Smooth muscle cell (in vitro differentiated cells): ENCODE results near the gene GAB2. TPM values are rescaled to one million over a fixed set of nuclear protein-coding genes. Genes with fewer than 3 reads are reported as not detected.

ENCODE experiments used
- DNase-seq: peaks from one replicate; lab custom pipeline; 2025; ENCODE audit not compliant: unreplicated experiment; lab: John Stamatoyannopoulos, UW
- H2AFZ ChIP-seq: fragments of 200-600 bp; sonication (generic); 2 replicates; pipeline ENCODE4 v1.6.0; 2016; ENCODE audit warnings: antibody characterized with exemption, low read depth, mild to moderate bottlenecking
- H3F3A ChIP-seq: fragments of 200-600 bp; sonication (generic); 2 replicates; pipeline ENCODE4 v1.6.0; 2017; ENCODE audit warnings: antibody characterized with exemption, low read depth
- H3K27ac ChIP-seq: fragments of 200-600 bp; sonication (generic); 2 replicates; pipeline ENCODE4 v1.5.1; 2016; ENCODE audit warnings: low read depth, mild to moderate bottlenecking
- H3K27me3 ChIP-seq: fragments of 200-600 bp; sonication (generic); 2 replicates; pipeline ENCODE4 v1.6.1; 2016; ENCODE audit warnings: low read depth, mild to moderate bottlenecking
- H3K36me3 ChIP-seq: fragments of 200-600 bp; sonication (generic); 2 replicates; pipeline ENCODE4 v1.5.1; 2016; ENCODE audit warnings: low read depth
- H3K4me1 ChIP-seq: fragments of 200-600 bp; sonication (generic); 2 replicates; pipeline ENCODE4 v1.5.1; 2016; ENCODE audit warnings: low read depth
- H3K4me2 ChIP-seq: fragments of 200-600 bp; sonication (generic); 2 replicates; pipeline ENCODE4 v1.6.0; 2016; ENCODE audit warnings: mild to moderate bottlenecking
- H3K4me3 ChIP-seq: fragments of 200-600 bp; sonication (generic); 2 replicates; pipeline ENCODE4 v1.5.1; 2016; ENCODE audit warnings: mild to moderate bottlenecking
- H3K79me2 ChIP-seq: fragments of 200-600 bp; sonication (generic); 2 replicates; pipeline ENCODE4 v1.6.0; 2016; ENCODE audit warnings: low read depth, mild to moderate bottlenecking
- H3K9ac ChIP-seq: fragments of 200-600 bp; sonication (generic); 2 replicates; pipeline ENCODE4 v1.6.0; 2016; ENCODE audit warnings: low read depth
- H3K9me3 ChIP-seq: fragments of 200-600 bp; sonication (generic); replicated peaks from 2 replicates; pipeline ENCODE4 v1.5.1; 2016; ENCODE audit warnings: low read depth
- H4K20me1 ChIP-seq: fragments of 200-600 bp; sonication (generic); 2 replicates; pipeline ENCODE4 v1.6.0; 2016; ENCODE audit warnings: low read depth
- WGBS: methylation state at CpG from one replicate; pipeline ENCODE4 v1.1.7; 2016; ENCODE audit warnings: low lambda C conversion rate; 5-methylcytosine and 5-hydroxymethylcytosine counted together
- polyA plus RNA-seq: library from polyadenylated mRNA; unstranded; fragments of >200 nt; fragmentation: Nextera tagmentation; extraction: Ambion mirVana; gene quantifications from 2 replicates; pipeline ENCODE4 v1.2.1, GENCODE V29; 2016
- total RNA-seq: library from RNA; depleted of rRNA; stranded (reverse); fragments of >200 nt; gene quantifications from 2 replicates; pipeline ENCODE4 v1.2.3, GENCODE V29; 2014
- TF ChIP-seq, protein P1 (sequence below): fragments of 200-600 bp; sonication (generic); IDR thresholded peaks from 2 replicates; pipeline ENCODE4 v1.5.1; 2017; ENCODE audit warnings: borderline replicate concordance, mild to moderate bottlenecking, antibody characterized with exemption; ENCODE audit not compliant: insufficient read depth, poor library complexity, severe bottlenecking

The GAB2 gene
- total and polyA plus RNA-seq, 2 experiments from 2014 or later: 4.2 to 9.7 TPM

DNA sequence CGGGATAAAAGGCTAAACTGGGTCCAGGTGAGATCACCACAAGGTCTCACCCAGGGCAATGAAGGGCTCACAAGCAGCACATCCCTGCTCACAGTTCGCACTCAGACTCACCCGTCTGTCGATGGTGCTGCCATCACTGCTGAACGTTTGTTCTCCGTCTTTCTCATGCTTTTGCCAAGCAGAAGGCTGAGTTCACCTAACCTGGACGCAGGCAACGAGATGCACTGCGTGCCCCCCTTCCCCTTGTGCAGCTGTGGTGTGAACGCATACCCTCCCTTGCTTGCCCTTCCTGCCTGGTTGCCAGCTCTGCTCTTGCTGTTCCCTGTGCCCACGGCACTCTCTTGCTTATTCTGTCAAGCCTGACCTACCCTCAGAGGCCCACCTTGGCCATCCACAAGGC lies 247.2 kb downstream of the GAB2 start:
- Histone ChIP-seq H2AFZ (no peak overlapping the region), H3K4me2 (no peak overlapping the region), H3K9ac (no peak overlapping the region)

GRCh38 chr11:78168539-78169477 lies 248.8 kb downstream of the GAB2 start:
- 37% methylated on average over 17 of the region's 17 CpGs for WGBS
- DNase-seq: no peak
- H2AFZ ChIP-seq: peak overlapping the region; percentile 4

More for the DNA sequence above, 247.2 kb downstream of the GAB2 start:
- WGBS: 97% methylated on average over 11 of the region's 11 CpGs
- no peaks in the 10 kb centered on the region for H3K27me3 ChIP-seq
- peaks cover 4% of the 10 kb centered on the region for H3K4me1 ChIP-seq
- H3K79me2 ChIP-seq: no peaks in the 10 kb centered on the region
- no peaks in the 10 kb centered on the region for H3K9me3 ChIP-seq
- H3K36me3 ChIP-seq: no peaks in the 10 kb centered on the region
- H3K4me3 ChIP-seq: no peak overlapping the region
- DNase-seq: no peak
- no peak overlapping the region for H3K27ac ChIP-seq
- H3F3A ChIP-seq: peaks cover 3% of the 10 kb centered on the region
- TF ChIP-seq, protein P1, sequence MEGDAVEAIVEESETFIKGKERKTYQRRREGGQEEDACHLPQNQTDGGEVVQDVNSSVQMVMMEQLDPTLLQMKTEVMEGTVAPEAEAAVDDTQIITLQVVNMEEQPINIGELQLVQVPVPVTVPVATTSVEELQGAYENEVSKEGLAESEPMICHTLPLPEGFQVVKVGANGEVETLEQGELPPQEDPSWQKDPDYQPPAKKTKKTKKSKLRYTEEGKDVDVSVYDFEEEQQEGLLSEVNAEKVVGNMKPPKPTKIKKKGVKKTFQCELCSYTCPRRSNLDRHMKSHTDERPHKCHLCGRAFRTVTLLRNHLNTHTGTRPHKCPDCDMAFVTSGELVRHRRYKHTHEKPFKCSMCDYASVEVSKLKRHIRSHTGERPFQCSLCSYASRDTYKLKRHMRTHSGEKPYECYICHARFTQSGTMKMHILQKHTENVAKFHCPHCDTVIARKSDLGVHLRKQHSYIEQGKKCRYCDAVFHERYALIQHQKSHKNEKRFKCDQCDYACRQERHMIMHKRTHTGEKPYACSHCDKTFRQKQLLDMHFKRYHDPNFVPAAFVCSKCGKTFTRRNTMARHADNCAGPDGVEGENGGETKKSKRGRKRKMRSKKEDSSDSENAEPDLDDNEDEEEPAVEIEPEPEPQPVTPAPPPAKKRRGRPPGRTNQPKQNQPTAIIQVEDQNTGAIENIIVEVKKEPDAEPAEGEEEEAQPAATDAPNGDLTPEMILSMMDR: no peak
- H4K20me1 ChIP-seq: no peaks in the 10 kb centered on the region

GRCh38 chr11:78166855-78167469 lies 250.7 kb downstream of the GAB2 start:
- H3K27ac ChIP-seq: peak overlapping the region; percentile 56
- no peaks in the 10 kb centered on the region for H3K27me3 ChIP-seq
- peak overlapping the region; percentile 54 for H3K4me2 ChIP-seq
- no peaks in the 10 kb centered on the region for H4K20me1 ChIP-seq
- H3K4me1 ChIP-seq: peaks cover 4% of the 10 kb centered on the region
- no peak overlapping the region for H2AFZ ChIP-seq
- TF ChIP-seq, protein P1: no peak
- DNase-seq: no peak
- no peak overlapping the region for H3K4me3 ChIP-seq
- no peaks in the 10 kb centered on the region for H3K79me2 ChIP-seq
- no peak overlapping the region for H3K9ac ChIP-seq
- no peaks in the 10 kb centered on the region for H3K9me3 ChIP-seq
- 56% methylated on average over 6 of the region's 6 CpGs for WGBS
- H3F3A ChIP-seq: peaks cover 3% of the 10 kb centered on the region
- no peaks in the 10 kb centered on the region for H3K36me3 ChIP-seq

More at GRCh38 chr11:78168539-78169477, 248.8 kb downstream of the GAB2 start:
- H3K4me2 ChIP-seq: peak overlapping the region; percentile 54
- H3K36me3 ChIP-seq: no peaks in the 10 kb centered on the region
- H3K79me2 ChIP-seq: no peaks in the 10 kb centered on the region
- H3K9ac ChIP-seq: no peak overlapping the region
- no peaks in the 10 kb centered on the region for H4K20me1 ChIP-seq
- no peaks in the 10 kb centered on the region for H3K27me3 ChIP-seq
- peaks cover 3% of the 10 kb centered on the region for H3F3A ChIP-seq
- H3K4me3 ChIP-seq: no peak overlapping the region
- peaks cover 4% of the 10 kb centered on the region for H3K4me1 ChIP-seq
- H3K27ac ChIP-seq: peak overlapping the region; percentile 69
- TF ChIP-seq, protein P1: no peak
- no peaks in the 10 kb centered on the region for H3K9me3 ChIP-seq

Other genes with a start within 250 kb of the GAB2 start
- 18.5 and 23.5 TPM in 2 replicates for gene KCTD21, start 229.2 kb downstream of the GAB2 start, total RNA-seq
- 4.9 and 6.6 TPM in 2 replicates for gene KCTD21, start 229.2 kb downstream of the GAB2 start, polyA plus RNA-seq
- 9.5 and 10.5 TPM in 2 replicates for gene USP35, start 228.9 kb downstream of the GAB2 start, total RNA-seq
- 4.5 and 7.3 TPM in 2 replicates for gene USP35, start 228.9 kb downstream of the GAB2 start, polyA plus RNA-seq
- gene NARS2, start 157.0 kb upstream of the GAB2 start, total RNA-seq: 12.2 and 30.1 TPM in 2 replicates
- gene NARS2, start 157.0 kb upstream of the GAB2 start, polyA plus RNA-seq: 17.4 and 18.7 TPM in 2 replicates